HG02884 (cell line): ENCODE data around the gene NCKAP5.

Experiments used
- ATAC-seq: cut with Tn5 transposase; IDR thresholded peaks from one replicate; pipeline ENCODE4 v1.9.1; 2021; ENCODE audit warnings: mild to moderate bottlenecking, moderate library complexity; ENCODE audit not compliant: unreplicated experiment

The NCKAP5 gene

DNA sequence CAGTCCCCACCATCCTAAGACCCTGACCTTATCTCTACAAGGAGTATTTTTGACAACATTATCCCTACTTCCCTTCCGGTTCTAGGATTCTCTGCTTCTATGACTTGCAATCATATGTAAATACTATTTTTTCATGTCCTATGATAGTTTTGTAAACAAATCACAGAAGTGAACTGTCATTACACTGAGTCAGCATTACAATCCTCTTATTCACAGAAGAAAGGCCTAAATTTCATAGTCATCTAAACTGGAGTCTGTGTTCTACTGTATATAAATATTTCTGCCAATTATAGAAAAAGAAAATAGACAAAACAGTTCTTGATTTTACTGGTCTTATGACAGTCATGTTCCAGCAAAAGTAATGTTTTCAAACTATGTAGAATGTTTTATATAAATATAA lies 265.1 kb downstream of the NCKAP5 start:
- no peak for ATAC-seq

DNA sequence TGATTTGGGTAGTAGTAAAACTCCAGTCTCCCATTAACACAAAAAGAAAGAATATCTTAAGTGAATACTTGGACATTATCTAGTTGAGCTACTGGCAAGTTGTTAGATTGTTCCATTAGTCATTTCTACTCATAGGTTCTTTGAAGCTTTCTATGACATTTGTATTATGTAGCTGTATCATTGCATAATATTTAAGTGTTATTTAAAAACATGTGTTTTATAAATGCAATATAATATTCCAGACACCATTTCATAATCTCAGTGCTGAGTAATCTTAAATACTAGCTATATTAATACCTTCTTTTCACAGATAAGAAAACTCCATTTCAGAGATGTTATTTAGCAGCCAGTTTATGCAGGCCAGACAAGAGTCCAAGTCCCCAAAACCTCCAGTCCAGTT lies 271.9 kb downstream of the NCKAP5 start:
- no peak for ATAC-seq

DNA sequence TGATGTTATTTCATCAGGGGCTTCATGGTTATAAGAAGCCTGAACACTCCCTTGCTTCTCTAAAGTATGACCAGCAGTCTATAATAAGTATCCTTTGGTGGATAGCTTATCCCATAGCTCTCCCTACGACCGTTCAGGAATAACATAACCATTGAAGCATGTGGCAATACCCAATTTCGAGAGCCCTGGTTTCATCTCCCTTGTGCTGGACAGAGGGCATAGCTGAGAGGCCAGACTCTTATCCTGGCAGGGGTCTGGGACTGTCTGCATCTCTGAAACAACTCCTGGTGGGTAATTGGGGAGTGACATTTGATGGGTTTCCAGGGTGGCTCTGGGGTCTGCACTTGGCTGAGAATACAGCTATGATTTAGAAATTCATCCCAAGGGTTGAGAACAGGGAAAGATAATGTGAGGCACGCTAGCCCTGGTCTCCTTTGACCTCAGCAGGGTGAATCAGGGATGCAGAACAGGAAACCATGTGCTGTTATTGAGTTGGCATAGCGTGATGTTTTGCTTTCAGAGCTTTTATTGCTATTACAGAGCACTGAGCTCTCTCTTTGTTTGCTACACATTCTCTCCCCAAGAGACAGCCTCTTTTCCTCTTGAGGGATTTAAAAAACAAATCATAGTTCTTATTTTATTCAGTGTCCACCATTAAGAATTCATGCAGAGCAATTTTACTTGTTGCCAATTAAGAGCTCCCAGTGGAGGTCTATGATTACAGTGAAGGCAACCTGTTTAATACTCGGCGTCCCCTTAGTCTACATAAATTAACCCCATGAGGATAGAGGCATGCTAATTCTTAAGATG lies 274.5 kb downstream of the NCKAP5 start:
- ATAC-seq, result no peak

DNA sequence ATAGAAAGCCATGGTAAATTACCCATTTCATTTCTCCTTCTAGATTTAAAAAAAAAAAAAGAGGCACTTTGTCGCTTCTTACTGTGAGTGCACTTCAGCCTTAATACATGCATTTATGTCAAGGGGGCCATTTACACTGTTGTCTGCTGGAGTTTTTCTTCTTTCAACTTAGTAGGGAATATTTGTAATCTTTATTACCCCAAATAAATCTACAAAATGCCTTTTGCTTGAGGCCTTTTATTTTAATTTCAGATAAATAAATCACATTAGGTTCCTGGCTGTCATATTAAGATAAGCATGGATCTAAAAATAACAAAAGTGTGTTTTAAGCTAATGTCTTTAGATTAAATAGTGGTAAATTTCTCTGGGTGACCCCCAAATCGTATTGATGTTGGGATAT lies 276.0 kb downstream of the NCKAP5 start:
- no peak for ATAC-seq

DNA sequence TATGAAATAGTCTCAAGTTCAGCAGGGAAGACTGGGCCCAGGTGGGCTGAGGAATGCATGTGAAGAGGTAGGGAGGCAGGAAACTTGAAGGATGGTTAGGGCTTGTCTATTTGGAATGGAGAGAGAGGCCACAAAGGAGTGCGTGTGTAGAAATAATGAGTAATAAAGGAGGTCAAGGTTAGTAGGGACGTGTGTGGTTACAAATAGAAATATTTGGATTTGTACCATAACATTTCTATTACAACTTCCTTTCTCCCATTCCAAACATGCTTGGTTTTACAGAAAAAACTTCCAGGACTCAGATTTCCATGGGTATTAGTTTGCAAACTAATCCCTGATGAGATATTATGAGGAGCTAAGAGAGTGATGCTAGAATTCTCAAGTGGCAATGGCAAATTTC lies 280.6 kb downstream of the NCKAP5 start:
- ATAC-seq, result no peak

DNA sequence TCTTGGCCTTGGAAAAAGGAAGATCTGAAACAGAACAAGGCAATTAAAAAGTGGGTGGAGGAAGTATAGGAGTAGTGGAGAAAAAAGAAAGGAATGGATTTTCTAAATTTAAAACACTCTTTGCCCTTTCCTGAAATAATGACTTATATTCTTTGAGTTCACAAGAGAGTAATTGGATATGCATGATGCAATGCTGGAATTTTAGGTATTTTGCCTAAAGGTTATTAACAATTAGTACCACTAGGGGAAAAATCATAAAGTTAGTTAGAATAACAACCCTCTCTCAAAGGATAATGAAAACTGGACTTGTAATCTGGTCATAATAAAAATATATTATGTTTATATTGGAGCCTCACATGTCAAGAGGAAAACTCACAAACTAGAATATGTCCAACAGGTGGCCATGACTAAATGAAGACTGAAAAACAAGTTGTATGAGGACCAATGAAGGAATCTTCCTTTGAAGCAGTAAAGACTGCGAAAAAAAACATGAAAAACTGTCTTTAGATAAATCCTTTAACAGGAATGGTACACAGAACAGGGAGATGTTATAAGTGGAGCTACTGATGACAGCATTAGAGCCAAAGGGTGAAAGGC lies 281.8 kb downstream of the NCKAP5 start:
- ATAC-seq, result no peak

DNA sequence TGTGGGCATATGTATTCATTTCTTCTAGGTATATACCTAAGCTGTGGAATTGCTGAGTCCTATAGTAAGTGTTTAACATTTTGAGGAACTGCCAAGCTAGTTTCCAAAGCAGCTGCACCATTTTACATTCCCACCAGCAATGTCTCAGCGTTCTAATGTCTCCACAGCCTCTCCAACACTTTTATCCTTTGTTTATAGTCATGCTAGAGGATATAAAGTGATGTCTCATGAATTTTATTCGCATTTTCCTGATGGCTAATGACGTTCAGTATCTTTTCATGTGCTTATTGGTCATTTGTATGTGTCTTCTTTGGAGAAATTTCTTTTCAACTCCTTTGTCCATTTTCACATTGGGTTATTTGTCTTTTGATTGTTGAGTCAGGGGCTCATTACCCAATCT lies 295.2 kb downstream of the NCKAP5 start:
- no peak for ATAC-seq

DNA sequence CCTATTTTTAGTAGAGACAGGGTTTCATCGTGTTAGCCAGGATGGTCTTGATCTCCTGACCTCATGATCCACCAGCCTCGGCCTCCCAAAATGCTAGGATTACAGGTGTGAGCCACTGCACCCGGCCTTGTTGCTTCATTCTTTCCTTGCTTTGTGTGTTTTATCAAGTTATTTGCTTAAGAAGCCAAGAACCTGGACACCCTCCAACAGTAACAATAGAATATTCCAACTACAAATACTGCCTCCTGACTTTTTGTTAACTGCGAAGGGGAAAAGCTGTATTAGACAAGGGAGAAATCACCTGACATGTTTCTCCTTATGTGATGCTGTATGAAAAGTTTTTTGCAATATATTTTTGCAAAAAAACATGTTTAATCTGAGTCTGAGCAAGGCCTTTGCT lies 297.2 kb downstream of the NCKAP5 start:
- no peak for ATAC-seq

DNA sequence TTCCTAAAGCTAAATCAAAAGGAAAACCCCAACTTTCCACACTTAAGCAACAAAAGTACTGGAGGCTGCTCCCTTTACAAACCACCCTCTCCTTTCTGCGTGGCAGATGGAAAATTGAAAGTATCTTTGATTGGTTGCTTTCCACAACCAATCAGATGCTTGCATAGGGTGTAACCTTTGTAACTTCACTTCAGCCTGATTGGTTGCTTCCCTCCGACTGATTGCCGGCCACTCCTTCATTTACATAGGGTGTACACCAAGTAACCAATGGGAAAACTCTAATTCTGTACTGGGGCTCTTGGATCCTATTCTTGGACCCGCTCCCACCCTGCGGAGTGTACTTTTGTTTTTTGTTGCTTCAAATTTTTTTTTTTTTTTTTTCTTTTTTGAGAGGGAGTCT lies 297.7 kb downstream of the NCKAP5 start:
- no peak for ATAC-seq

DNA sequence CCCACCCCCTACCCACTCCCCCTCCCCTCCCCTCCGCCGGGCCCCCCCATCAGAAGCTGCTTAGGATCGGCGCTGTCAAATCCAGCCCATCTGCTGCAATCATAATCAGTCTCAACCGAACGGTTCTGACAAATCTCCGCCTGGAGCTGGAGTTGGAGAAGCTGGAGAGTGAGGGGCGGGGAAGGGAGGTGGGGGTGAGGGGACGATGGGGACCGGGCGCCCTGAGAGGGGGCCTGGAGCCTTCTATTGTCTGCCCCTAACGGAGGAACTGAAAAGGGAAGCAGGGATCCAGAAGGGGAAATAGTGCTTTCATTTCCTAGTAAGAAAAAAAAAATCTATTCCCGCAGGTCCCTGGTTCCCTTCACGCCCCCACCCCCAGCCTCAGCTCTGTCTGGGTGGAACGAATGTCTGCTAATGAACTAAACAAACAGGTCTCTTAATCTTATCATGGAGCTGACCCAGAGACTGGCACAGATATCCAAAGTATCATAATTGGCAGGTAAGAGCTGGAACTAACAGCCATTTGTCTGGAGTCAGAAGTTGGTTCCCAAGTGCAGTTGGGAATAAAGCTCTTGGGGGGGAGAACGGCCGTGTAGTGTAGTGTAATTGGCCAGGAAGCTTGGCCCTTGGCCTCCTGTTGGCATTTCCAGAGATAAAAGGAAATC lies 301.2 kb downstream of the NCKAP5 start:
- ATAC-seq, result no peak

DNA sequence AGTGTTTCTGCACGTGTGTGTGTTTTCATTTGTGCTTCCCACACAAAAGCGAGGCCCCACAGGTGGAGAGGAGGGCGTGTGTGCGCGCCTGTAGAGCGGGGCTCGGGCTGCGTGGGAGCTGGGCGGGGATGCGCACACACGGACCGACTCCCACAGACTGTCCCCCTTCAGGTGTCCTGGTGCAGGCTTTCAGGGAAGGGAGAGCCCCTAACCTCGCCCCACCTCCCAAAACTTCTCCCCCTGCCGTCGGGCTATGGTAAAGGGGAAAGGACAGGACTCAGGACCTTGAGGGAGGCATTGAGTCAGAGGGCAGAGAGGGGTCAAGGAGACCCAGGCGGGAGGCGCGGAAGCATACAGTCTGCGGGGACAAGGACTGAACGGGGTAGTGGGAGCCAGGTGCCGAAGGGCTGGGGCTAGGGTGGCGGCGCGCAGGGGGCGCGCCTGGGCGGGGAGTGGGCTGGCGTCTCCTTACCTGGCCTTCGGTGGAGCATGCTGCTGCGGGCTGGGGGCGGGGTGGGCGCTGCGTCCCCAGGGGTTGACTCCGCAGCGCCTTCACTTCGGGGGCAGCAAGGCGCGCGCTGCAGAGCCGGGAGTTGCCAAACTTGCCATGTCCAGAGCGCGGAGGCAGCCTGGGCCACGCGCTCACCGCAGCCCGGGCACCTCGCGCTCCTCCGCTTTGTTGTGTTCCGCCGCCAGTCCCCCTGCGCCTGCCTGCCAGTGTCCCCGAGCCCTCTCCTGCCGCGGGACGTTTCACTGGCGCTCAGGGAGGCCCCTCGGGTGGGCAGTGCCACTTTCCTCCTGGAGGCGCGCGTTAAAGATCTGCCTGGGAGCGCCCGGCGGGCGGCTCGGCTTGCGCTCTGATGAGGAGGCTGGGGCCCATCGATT lies 302.0 kb downstream of the NCKAP5 start:
- no peak for ATAC-seq

DNA sequence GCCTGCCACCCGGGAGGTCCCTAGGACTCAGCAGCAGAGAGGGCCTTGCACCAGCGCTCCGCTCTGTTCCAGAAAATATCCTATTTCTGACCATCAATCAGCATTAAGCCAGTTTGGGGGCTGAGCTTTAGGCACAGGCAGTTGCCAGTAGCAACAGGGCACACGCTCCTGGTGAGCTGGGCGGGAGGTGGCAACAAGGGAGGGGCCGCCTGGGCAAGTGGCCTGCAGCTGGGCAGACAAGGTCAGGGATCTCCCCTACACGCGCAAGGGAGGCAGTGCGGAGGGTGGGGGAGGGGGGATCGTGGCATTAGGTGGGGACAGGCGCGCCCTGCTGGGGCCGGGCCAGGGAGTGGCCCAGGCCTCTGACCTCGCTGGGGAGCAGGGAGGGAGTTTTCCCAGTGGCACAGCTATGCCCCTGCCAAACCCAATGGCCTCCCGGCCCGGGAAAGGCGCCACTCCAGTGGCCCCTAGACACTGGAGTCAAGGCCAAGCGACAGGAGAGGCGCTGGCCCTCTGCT lies 302.8 kb downstream of the NCKAP5 start:
- ATAC-seq, result no peak

DNA sequence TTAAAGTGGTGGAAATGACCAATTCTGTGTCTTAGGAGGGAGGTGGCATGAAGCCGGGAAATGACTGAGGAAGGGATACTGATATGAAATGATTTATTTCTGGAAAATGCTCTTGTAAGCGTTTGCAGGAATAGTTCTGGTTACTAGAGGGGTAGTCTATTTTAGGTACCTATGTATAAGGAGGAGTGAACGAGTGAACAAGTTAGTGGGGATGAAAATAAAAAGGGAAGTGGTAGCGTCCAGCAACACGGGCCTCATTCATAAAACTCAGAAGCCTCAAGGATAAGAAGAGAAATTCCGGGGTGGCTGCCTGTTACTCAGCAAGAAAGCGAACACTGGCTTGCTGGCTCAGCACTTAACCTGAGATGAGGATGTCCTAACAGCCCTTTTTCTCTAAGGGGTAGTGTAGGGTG lies 303.3 kb downstream of the NCKAP5 start:
- ATAC-seq, result no peak

DNA sequence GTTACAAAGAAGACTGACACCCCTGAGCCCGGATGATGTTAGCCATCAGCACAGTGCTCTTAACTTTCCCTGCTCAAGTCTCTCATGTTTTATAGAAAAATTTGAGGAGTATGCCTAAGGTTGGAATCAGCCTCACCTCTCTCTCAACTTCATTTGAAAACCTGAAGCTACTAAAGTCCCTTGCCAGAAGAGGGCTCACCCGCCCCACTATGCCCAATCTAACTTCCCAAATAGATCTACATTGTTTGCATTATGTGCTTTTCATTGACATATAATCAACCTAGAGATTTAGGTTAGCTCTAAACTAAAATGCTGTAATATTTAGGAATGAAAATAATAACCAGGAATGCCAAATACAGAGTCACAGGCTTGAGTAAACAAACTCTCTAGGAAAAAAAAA lies 305.4 kb downstream of the NCKAP5 start:
- ATAC-seq, result no peak

DNA sequence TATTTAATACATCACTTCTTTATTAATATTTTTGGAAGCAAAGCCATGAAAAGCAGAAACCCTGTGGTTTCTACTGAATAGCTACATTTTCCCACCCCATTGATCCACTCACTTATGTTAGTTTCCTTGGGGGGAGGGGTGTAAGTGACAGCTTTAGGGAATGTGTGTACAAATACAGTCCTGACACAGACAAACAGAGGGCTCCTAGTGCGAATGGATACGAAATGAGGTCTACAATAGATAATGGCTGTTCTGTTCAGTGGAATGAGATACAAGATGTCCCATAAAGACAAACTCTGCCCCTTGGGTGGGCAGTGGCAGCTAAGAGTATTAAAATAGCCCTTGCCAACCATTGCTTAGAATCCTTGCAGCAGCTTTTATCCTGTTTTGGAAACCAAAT lies 312.9 kb downstream of the NCKAP5 start:
- ATAC-seq, result no peak

DNA sequence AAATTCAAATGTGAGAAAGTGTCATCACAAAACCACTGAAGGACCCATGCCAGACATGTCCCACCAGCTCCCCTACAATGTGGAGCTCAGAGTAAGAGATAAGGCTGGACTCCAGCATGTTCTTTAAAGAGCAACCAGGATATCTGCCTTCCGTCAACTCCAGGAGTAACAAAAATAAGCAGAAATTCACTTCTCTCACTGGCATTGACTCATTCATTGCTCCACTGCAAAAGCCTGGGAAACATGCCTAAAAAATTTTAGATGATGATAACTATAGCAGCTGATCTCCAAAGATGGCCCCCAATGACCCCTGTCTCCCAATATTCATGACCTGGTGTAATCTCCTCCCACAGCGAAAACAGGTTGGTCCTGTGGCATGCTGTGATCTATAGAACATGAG lies 314.5 kb downstream of the NCKAP5 start:
- no peak for ATAC-seq

DNA sequence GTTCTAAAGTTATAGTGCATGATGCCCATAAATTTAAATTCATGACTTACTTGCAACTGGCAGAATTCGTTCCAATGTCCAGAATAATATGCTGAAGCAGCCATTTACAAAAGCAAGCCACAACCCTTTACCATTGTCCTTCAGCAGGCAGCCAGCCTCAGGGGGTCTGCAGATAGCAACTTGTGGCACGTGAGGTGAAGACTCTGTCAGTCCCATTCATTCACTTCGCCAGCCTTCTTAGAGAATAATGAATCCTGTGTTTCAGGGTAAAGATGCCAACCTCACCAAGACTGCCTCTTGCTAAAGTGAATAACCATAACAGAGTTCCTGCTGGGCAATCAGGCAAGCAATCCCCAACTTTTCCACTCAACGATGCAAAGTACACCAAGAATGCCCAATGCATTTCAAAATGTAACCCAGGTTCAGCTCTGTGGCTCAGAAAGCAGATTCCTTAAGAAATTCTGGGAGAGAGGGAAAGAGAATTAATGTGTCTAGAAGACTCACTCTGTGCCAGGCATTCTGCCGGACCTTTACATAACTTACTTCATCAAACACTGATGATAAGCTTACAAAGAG lies 315.4 kb downstream of the NCKAP5 start:
- no peak for ATAC-seq

DNA sequence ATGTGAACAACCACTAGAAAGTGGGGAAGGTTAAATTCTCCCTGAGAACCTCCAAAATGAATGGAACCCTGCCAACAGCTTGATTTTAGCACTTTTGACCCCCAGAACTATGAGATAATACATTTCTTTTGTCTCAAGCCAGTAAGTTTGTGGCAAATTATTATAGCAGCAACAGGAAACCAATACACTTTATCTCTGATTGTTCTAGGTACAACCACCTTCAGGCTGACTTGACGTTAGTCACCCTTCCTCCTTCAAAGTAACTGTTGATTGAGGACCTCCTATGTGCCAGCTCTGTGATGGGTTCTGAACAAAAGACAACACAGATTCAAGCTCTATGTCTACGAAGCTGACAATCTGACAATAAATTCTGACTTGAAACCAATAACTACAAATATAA lies 318.9 kb downstream of the NCKAP5 start:
- no peak for ATAC-seq

DNA sequence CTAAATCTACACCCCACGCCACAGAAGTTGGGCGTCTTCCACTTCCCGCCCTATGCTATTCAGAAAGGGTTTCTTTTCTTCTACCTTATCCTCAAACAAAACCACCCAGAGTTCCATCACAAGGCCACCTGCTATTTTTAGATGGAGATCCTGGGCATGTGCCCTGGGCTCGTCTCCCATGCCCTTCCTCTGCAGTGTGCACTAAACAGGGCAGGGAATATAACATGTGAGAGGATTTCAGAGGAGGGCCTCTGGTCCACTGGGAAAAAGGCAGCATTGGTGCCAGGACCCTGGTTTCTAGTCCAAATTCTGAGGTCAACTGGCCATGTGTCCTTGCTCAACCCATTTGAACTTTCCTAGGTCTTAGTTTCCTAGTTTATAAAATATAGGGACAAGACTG lies 320.0 kb downstream of the NCKAP5 start:
- ATAC-seq, result no peak

DNA sequence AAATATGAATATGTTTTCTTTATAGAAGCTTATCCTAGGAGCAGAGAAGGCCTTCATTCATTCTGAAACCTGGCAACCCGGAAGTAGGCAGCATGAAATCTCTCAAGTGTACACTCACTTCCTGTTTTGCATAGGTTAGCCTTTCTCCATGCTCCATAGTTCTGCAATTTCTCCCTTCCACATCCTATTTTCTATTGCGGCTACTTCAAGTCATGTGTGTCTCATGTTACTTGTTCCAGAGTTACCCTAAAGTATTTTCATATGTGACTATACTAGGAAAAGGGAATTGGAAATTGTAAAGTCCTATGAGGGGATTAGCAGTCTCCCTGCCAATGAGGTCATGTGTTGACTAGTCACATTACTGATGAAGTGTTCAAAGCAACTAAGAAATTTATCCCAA lies 320.6 kb downstream of the NCKAP5 start:
- peak; percentile 68 for ATAC-seq

DNA sequence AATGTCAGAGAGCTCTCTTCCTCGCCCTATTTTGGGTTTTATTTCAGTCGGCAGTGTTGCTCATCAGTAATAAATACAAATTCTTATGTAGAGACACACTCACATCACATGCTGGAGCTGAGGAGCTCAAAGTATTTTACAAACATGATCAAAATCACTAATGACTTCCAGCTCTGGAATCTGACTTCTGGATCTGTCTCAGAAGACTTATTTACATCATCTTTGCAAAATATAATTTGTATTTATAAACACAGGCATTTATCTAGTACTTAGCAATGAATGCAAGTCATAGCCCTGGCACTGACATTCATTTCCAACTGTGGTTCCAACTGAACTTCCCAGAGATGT lies 327.1 kb downstream of the NCKAP5 start:
- ATAC-seq, result no peak
